Glutamatergic neuron (in vitro differentiated cells): ENCODE results near the gene NOX5. TPM values are rescaled to one million over a fixed set of nuclear protein-coding genes. Genes with fewer than 3 reads are reported as not detected.

Experiments used
- DNase-seq: peaks from one replicate; pipeline ENCODE4 v3.0.0; 2022
- H3K27ac Mint-ChIP-seq: one replicate; pipeline ENCODE4 v1.8.0; 2020; ENCODE audit warnings: mild to moderate bottlenecking, mixed read lengths, inconsistent platforms; ENCODE audit not compliant: unreplicated experiment
- H3K27me3 Mint-ChIP-seq: one replicate; pipeline ENCODE4 v1.8.0; 2020; ENCODE audit warnings: mild to moderate bottlenecking, moderate library complexity, mixed read lengths, inconsistent platforms; ENCODE audit not compliant: unreplicated experiment
- H3K36me3 Mint-ChIP-seq: one replicate; pipeline ENCODE4 v1.8.0; 2020; ENCODE audit warnings: mild to moderate bottlenecking, mixed read lengths, inconsistent platforms; ENCODE audit not compliant: unreplicated experiment
- H3K4me1 Mint-ChIP-seq: one replicate; pipeline ENCODE4 v1.8.0; 2020; ENCODE audit warnings: mild to moderate bottlenecking, low read depth, mixed read lengths, inconsistent platforms; ENCODE audit not compliant: unreplicated experiment
- H3K4me3 Mint-ChIP-seq: one replicate; pipeline ENCODE4 v1.8.0; 2020; ENCODE audit warnings: mild to moderate bottlenecking, mixed read lengths, inconsistent platforms; ENCODE audit not compliant: unreplicated experiment
- H3K9me3 Mint-ChIP-seq: one replicate; pipeline ENCODE4 v1.8.0; 2020; ENCODE audit warnings: mild to moderate bottlenecking, moderate library complexity, mixed read lengths, inconsistent platforms; ENCODE audit not compliant: unreplicated experiment
- total RNA-seq: library from RNA; stranded (reverse); fragmentation: NEBNext Ultra II Directional; extraction: Animal tissue kit (Norgen Biotek cat#: 25700); gene quantifications from one replicate; pipeline ENCODE4 v1.2.1, GENCODE V29; 2021; ENCODE audit not compliant: unreplicated experiment
- TF ChIP-seq, protein P1 (sequence below): fragments of 200-600 bp; sonication (generic); IDR thresholded peaks from one replicate; pipeline ENCODE4 v1.5.0; 2021; ENCODE audit not compliant: partially characterized antibody, unreplicated experiment

NOX5 gene
- total RNA-seq, 1 donor from 2014 or later, result not detected

DNA sequence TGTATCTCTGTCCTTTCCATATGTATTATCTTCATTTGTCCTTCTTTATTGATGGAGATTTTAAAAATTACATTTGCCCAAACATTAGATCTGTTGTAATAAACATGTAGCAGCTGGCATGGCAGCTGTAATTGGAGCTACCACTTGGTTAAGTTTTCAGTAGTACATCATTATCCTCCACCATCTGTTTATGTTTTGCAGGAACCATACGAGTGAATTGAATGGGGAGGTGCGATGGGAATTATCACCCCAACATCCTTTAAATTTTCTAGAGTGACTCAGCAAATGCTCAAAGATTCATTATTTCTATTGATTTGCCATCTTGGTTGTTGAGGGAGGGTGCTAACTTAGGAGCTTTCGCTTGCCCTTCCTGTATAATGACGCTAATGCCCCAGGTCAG is 32.6 kb upstream of the NOX5 start:
- Mint-ChIP-seq H3K4me3 (no peak overlapping the region), H3K4me1 (no peaks in the 10 kb centered on the region), H3K9me3 (peaks cover 6% of the 10 kb centered on the region), H3K36me3 (peaks cover 13% of the 10 kb centered on the region), H3K27me3 (no peaks in the 10 kb centered on the region), H3K27ac (peak overlapping the region; percentile 53)
- TF ChIP-seq, protein P1, sequence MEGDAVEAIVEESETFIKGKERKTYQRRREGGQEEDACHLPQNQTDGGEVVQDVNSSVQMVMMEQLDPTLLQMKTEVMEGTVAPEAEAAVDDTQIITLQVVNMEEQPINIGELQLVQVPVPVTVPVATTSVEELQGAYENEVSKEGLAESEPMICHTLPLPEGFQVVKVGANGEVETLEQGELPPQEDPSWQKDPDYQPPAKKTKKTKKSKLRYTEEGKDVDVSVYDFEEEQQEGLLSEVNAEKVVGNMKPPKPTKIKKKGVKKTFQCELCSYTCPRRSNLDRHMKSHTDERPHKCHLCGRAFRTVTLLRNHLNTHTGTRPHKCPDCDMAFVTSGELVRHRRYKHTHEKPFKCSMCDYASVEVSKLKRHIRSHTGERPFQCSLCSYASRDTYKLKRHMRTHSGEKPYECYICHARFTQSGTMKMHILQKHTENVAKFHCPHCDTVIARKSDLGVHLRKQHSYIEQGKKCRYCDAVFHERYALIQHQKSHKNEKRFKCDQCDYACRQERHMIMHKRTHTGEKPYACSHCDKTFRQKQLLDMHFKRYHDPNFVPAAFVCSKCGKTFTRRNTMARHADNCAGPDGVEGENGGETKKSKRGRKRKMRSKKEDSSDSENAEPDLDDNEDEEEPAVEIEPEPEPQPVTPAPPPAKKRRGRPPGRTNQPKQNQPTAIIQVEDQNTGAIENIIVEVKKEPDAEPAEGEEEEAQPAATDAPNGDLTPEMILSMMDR, result no peak
- no peak for DNase-seq

GRCh38 chr15:68982976-68983563 is 31.4 kb upstream of the NOX5 start:
- peaks cover 10% of the 10 kb centered on the region for H3K36me3 Mint-ChIP-seq
- H3K27me3 Mint-ChIP-seq, result peaks cover 5% of the 10 kb centered on the region
- no peaks in the 10 kb centered on the region for H3K4me1 Mint-ChIP-seq
- H3K9me3 Mint-ChIP-seq, result peaks cover 2% of the 10 kb centered on the region
- TF ChIP-seq, protein P1, result no peak
- DNase-seq, result no peak
- no peak overlapping the region for H3K4me3 Mint-ChIP-seq
- no peak overlapping the region for H3K27ac Mint-ChIP-seq

- Mint-ChIP-seq H3K9me3 (peaks cover 2% of the 10 kb centered on the region), H3K27me3 (peaks cover 7% of the 10 kb centered on the region), H3K4me1 (no peaks in the 10 kb centered on the region), H3K36me3 (peaks cover 18% of the 10 kb centered on the region), H3K27ac (no peak overlapping the region), H3K4me3 (no peak overlapping the region)
- TF ChIP-seq, protein P1, result no peak
- DNase-seq, result no peak
These were observed 30.5 kb upstream of the NOX5 start for GRCh38 chr15:68983961-68984481.

DNA sequence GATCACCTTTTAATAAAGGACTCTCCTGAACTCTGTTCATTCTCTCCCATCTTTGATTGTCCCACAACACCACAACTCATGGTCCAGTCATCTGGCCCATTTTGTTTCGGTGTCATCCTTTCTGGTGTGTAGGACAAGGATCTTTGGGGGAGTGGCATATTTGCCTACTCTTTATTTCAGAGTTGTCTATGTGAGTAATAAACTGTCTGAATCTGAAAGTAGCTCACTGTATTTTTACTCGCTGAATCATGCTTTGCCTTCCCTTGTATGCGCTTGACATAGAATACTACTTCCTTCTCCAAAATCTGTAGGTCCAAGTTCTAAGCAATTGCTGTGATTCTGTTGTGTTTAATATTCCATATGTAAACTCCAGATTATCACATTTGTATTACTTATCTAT is 29.9 kb upstream of the NOX5 start:
- no peak for DNase-seq
- Mint-ChIP-seq H3K9me3 (peaks cover 2% of the 10 kb centered on the region), H3K4me3 (no peak overlapping the region), H3K27me3 (peaks cover 7% of the 10 kb centered on the region), H3K4me1 (no peaks in the 10 kb centered on the region), H3K36me3 (peaks cover 17% of the 10 kb centered on the region), H3K27ac (no peak overlapping the region)
- TF ChIP-seq, protein P1, result no peak

DNA sequence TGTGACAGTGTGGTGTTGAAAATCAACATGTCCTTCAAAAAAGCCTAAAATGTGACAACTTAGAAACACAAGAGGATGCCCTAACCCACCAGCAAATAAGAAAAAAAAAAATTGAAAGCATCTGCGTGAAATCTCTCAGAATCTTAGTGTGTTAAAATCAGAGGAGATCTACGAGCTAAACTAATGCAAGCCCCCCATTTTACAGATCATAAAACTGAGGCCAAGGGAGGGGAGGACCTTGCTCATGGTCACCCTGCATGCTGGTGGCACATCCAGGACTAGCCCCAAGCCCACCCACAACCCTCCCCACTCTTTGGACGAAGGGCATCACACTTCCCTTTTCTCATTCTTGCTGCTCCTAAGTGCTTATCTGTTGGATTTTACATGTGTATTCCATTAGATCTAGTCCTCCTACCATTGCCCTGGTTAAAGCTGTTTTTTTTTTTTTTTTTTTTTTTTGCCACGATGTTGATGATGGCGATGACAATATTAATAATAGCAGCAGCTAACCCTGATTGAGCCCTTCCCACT is 29.1 kb upstream of the NOX5 start:
- Mint-ChIP-seq H3K27me3 (peaks cover 7% of the 10 kb centered on the region), H3K9me3 (peaks cover 2% of the 10 kb centered on the region), H3K4me3 (no peak overlapping the region), H3K4me1 (no peaks in the 10 kb centered on the region), H3K36me3 (peaks cover 13% of the 10 kb centered on the region), H3K27ac (no peak overlapping the region)
- DNase-seq, result no peak
- TF ChIP-seq, protein P1, result no peak
